ENCODE measurements around the gene TP53I11. TPM values are rescaled to one million over a fixed set of nuclear protein-coding genes. Genes with fewer than 3 reads are reported as not detected.

The TP53I11 gene
- total and polyA plus RNA-seq, 9 of the 15 experiments (the other 6 are each of a cell fraction or from before 2014, with no cell fraction given) = 0.14 to 2.5 (median 1.2) TPM; not detected in 2

DNA sequence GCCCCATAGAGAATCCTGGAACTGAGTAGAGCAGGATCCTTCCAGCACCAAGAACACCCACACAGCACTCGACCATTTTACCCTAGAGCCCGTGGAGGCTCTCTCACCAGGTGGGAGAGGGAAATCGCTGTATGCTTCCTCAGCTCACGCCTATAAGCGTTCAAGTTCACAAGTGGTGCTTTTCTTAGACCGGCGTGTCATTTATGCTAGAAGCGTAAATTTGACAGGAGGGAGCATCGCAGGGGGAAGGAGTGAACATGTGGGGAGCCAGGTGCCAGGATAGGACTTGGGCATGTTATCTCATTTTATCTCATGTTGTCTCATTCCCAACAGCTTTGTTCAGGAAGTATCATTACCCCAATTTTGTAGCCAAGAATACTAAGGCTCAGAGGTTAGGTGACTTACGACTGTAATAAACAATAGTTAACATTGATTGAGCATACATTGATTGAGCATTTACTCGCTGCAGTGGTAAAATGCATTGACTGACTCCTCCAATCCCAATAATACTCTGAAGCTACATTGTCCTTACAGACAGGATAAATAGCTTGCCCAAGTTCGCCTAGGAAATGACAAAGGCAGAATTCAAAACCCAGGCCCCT is 19.1 kb upstream of the TP53I11 start:
- H3K27me3 ChIP-seq (ENCODE audit: control insufficient read depth in 2 of 2, insufficient read depth in 2 of 2, low read length in 2 of 2) = peaks cover 0 to 59% of the 10 kb centered on the region in 2 experiments; a peak in 4 of 5 replicates
- no peak overlapping the region for H2AFZ ChIP-seq (ENCODE audit: low read depth, low read length)
- H3K79me2 ChIP-seq (ENCODE audit: control insufficient read depth, insufficient read depth, low read length) = no peaks in the 10 kb centered on the region
- no peak overlapping the region for H3K4me2 ChIP-seq (ENCODE audit: insufficient read depth, low read length)
- no peaks in the 10 kb centered on the region for H3K36me3 ChIP-seq (ENCODE audit: control insufficient read depth, insufficient read depth, low read length)
- peaks cover 19% of the 10 kb centered on the region for H4K20me1 ChIP-seq (replicated peaks; ENCODE audit: control insufficient read depth, insufficient read depth, low read length)
- in situ Hi-C loops (cut with MboI) = no loop called here
- H3K4me3 ChIP-seq = no peak overlapping the region
- H3K9me3 ChIP-seq (replicated peaks; ENCODE audit: control insufficient read depth, insufficient read depth, low read depth, low read length) = no peaks in the 10 kb centered on the region
- no peak overlapping the region for H3K9ac ChIP-seq (ENCODE audit: insufficient read depth in 1 of 2, low read depth in 2 of 2, low read length in 2 of 2)
- ChIA-PET POLR2A (interaction anchor here (0.6 to 0.9 kb wide), 2 partner anchors 10 to 1615 kb away, joined by 4 to 6 read pairs; no protein-coding TSS in a partner anchor), CTCF (ENCODE audit: low intra/inter-chr PET ratio) (no interaction called here)
- intact Hi-C loops (cut with micrococcal nuclease) = no loop called here
- peaks cover 0 to 7% of the 10 kb centered on the region in 2 experiments; a peak in 1 of 5 replicates for H3K4me1 ChIP-seq (replicated peaks in 1 of 2; ENCODE audit: control insufficient read depth in 2 of 2, insufficient read depth in 2 of 2, low read length in 2 of 2)
- no peak overlapping the region for H3K27ac ChIP-seq (ENCODE audit: extremely low read depth, low read depth, low read length)
- TF ChIP-seq, protein P1, sequence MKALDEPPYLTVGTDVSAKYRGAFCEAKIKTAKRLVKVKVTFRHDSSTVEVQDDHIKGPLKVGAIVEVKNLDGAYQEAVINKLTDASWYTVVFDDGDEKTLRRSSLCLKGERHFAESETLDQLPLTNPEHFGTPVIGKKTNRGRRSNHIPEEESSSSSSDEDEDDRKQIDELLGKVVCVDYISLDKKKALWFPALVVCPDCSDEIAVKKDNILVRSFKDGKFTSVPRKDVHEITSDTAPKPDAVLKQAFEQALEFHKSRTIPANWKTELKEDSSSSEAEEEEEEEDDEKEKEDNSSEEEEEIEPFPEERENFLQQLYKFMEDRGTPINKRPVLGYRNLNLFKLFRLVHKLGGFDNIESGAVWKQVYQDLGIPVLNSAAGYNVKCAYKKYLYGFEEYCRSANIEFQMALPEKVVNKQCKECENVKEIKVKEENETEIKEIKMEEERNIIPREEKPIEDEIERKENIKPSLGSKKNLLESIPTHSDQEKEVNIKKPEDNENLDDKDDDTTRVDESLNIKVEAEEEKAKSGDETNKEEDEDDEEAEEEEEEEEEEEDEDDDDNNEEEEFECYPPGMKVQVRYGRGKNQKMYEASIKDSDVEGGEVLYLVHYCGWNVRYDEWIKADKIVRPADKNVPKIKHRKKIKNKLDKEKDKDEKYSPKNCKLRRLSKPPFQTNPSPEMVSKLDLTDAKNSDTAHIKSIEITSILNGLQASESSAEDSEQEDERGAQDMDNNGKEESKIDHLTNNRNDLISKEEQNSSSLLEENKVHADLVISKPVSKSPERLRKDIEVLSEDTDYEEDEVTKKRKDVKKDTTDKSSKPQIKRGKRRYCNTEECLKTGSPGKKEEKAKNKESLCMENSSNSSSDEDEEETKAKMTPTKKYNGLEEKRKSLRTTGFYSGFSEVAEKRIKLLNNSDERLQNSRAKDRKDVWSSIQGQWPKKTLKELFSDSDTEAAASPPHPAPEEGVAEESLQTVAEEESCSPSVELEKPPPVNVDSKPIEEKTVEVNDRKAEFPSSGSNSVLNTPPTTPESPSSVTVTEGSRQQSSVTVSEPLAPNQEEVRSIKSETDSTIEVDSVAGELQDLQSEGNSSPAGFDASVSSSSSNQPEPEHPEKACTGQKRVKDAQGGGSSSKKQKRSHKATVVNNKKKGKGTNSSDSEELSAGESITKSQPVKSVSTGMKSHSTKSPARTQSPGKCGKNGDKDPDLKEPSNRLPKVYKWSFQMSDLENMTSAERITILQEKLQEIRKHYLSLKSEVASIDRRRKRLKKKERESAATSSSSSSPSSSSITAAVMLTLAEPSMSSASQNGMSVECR (CRISPR knock-in tag; IDR thresholded peaks at IDR 0.05) = no peak
- TF ChIP-seq NFYB (IDR thresholded peaks at IDR 0.05; ENCODE audit: extremely low read depth, insufficient read length) (no peak), TCF3 (CRISPR knock-in tag; IDR thresholded peaks at IDR 0.05) (no peak), RFX7 (CRISPR knock-in tag; IDR thresholded peaks at IDR 0.05) (no peak), CREM (IDR thresholded peaks at IDR 0.05; ENCODE audit: low read depth) (no peak), PHTF2 (CRISPR knock-in tag; IDR thresholded peaks at IDR 0.05) (no peak), CREBBP (IDR thresholded peaks at IDR 0.05; ENCODE audit: low read depth, low read length) (no peak), NFE2L1 (tag; IDR thresholded peaks at IDR 0.05; ENCODE audit: borderline replicate concordance, low read depth) (no peak), TSC22D4 (tag; IDR thresholded peaks at IDR 0.05) (no peak), TRIM28 (IDR thresholded peaks at IDR 0.05) (no peak)
- TF ChIP-seq, protein P2, sequence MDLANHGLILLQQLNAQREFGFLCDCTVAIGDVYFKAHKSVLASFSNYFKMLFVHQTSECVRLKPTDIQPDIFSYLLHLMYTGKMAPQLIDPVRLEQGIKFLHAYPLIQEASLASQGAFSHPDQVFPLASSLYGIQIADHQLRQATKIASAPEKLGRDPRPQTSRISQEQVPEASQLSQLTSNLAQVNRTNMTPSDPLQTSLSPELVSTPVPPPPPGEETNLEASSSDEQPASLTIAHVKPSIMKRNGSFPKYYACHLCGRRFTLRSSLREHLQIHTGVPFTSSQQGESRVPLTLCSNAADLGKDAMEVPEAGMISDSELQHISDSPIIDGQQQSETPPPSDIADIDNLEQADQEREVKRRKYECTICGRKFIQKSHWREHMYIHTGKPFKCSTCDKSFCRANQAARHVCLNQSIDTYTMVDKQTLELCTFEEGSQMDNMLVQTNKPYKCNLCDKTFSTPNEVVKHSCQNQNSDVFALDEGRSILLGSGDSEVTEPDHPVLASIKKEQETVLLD (IDR thresholded peaks at IDR 0.05) = no peak
- ATAC-seq = no peak
- BruUV-seq (replicated peaks) = no TSS peak
- H3K9me1 ChIP-seq (ENCODE audit: control insufficient read depth, insufficient read depth, low read length) = no peaks in the 10 kb centered on the region
- FAIRE-seq = no peak
- no peak for DNase-seq (ENCODE audit: extremely low read depth in 1 of 4, low spot score in 3 of 4)
- 24% methylated on average over 12 of the region's 12 CpGs for WGBS (ENCODE audit: insufficient coverage, low coverage, missing lambda C conversion rate)

All from K562 (cell line).